ENCODE data around the gene FES. TPM values are rescaled to one million over a fixed set of nuclear protein-coding genes. Genes with fewer than 3 reads are reported as not detected.

FES gene
- total RNA-seq, 1 experiment from 2014 or later: 6.7 TPM

DNA sequence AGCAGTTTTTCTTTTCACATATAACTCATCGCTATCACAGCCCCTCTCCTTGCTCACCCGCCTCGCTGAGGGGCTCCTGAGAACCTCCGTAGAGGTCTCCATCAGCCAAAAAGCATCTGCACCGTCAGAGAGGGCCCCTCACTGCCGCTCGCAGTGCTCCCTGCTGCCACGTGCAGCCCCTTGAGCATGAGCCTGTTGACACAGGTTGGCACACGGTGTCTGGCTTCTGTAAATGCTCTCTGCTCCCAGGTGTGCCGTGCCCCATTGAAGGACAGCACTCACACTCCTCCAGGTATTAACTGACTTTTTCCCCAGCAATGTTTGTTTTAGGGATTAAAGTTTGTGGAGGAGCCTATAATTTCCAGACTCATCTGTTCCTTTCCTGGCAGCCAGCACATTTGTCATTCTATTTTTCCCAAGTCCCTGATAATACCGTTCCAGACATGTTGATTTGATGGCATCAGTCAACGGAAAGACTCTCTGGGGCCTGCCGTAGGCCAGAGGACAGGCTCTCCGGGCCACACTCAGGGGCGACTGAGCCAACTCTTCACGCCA is 18.1 kb upstream of the FES start:
- Histone ChIP-seq H3K79me1 (ENCODE audit: insufficient read depth, low read depth, low read length, poor library complexity, severe bottlenecking) (no peaks in the 10 kb centered on the region), H2BK120ac (ENCODE audit: low read depth, low read length, poor library complexity, severe bottlenecking) (no peak overlapping the region), H3K56ac (ENCODE audit: insufficient read length, low read depth, low read length) (no peak overlapping the region), H3K4ac (ENCODE audit: low read depth, low read length) (no peak overlapping the region), H3K14ac (ENCODE audit: insufficient read depth, low read length) (no peak overlapping the region), H2BK20ac (ENCODE audit: low read depth, low read length, poor library complexity, severe bottlenecking) (no peak overlapping the region), H2AFZ (ENCODE audit: low read length) (no peak overlapping the region), H3T11ph (ENCODE audit: low read length) (no peak overlapping the region), H2BK15ac (ENCODE audit: low read depth, low read length) (no peak overlapping the region), H3K18ac (ENCODE audit: insufficient read length, low read depth, low read length) (no peak overlapping the region), H4K91ac (ENCODE audit: insufficient read length, low read depth, low read length) (no peak overlapping the region), H3K79me2 (ENCODE audit: insufficient read depth, low read length) (no peaks in the 10 kb centered on the region), H3K9ac (ENCODE audit: extremely low read depth, insufficient read length, low read length) (no peak overlapping the region), H2BK12ac (ENCODE audit: insufficient read length, low read depth, low read length) (no peak overlapping the region), H2AK5ac (ENCODE audit: insufficient read length, low read length) (no peak overlapping the region), H3K9me3 (ENCODE audit: control insufficient read depth, low read depth, low read length) (no peaks in the 10 kb centered on the region), H3K4me2 (ENCODE audit: insufficient read depth, insufficient read length, low read length) (no peak overlapping the region), H3K23ac (ENCODE audit: insufficient read length, low read depth, low read length) (no peak overlapping the region), H4K8ac (replicated peaks; ENCODE audit: insufficient read length, low read depth, low read length) (no peak overlapping the region), H3K27me3 (ENCODE audit: insufficient read depth, low read length) (no peaks in the 10 kb centered on the region), H2BK5ac (ENCODE audit: insufficient read length, low read length) (no peak overlapping the region), H3K27ac (ENCODE audit: insufficient read length, low read depth, low read length) (no peak overlapping the region), H3K4me1 (ENCODE audit: insufficient read depth, low read length) (peaks cover 3% of the 10 kb centered on the region; the same call in 1 of the 2 replicates), H4K5ac (ENCODE audit: insufficient read length, low read depth, low read length) (no peak overlapping the region), H3K23me2 (ENCODE audit: insufficient read length, low read depth, low read length, poor library complexity, severe bottlenecking) (peaks cover 4% of the 10 kb centered on the region), H4K20me1 (ENCODE audit: control insufficient read depth, insufficient read depth, insufficient read length) (no peaks in the 10 kb centered on the region)
- no CpG with 5 or more reads among the region's 16 CpGs for WGBS (ENCODE audit: extremely low coverage, insufficient read length, low lambda C conversion rate)
- peaks cover 0 to 2% of the 10 kb centered on the region in 2 experiments; a peak in 2 of 5 replicates for H3K9me3 Mint-ChIP-seq
- DNase-seq: peak; percentile 14
- H3K36me3 Mint-ChIP-seq (ENCODE audit: insufficient read depth in 1 of 3, low read depth in 3 of 3): no peaks in the 10 kb centered on the region; a peak in 1 of 7 replicates
- H3K4me1 Mint-ChIP-seq: peaks cover 33 to 38% of the 10 kb centered on the region in 2 experiments
- no peaks in the 10 kb centered on the region for H3K27me3 Mint-ChIP-seq (ENCODE audit: low read depth)
- no peak overlapping the region for H3K4me3 Mint-ChIP-seq
- TF ChIP-seq, protein P1, sequence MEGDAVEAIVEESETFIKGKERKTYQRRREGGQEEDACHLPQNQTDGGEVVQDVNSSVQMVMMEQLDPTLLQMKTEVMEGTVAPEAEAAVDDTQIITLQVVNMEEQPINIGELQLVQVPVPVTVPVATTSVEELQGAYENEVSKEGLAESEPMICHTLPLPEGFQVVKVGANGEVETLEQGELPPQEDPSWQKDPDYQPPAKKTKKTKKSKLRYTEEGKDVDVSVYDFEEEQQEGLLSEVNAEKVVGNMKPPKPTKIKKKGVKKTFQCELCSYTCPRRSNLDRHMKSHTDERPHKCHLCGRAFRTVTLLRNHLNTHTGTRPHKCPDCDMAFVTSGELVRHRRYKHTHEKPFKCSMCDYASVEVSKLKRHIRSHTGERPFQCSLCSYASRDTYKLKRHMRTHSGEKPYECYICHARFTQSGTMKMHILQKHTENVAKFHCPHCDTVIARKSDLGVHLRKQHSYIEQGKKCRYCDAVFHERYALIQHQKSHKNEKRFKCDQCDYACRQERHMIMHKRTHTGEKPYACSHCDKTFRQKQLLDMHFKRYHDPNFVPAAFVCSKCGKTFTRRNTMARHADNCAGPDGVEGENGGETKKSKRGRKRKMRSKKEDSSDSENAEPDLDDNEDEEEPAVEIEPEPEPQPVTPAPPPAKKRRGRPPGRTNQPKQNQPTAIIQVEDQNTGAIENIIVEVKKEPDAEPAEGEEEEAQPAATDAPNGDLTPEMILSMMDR (conservative IDR thresholded peaks at IDR 0.05): no peak
- H3K27ac Mint-ChIP-seq: peak overlapping the region in 2 of 3 experiments; percentile 30 to 38; a peak in 3 of 7 replicates

Data from H9 (cell line).